HG03025 (cell line): ENCODE results near the gene NVL.
"Not testable (repeated sequence)": the region's sequence is repeated elsewhere in the genome, so short reads cannot be mapped to it uniquely, and the experiment has no call there.

ENCODE experiments used
- ATAC-seq: cut with Tn5 transposase; IDR thresholded peaks from one replicate; pipeline ENCODE4 v1.9.1; 2021; ENCODE audit warnings: mild to moderate bottlenecking, moderate library complexity; ENCODE audit not compliant: unreplicated experiment, low FRiP score

Gene NVL

GRCh38 chr1:224338150-224338838 lies 8.3 kb upstream of the NVL start:
- ATAC-seq, result no peak

- no peak for ATAC-seq
Measured at GRCh38 chr1:224333939-224334786, 4.2 kb upstream of the NVL start.

- ATAC-seq, result no peak
Measured at GRCh38 chr1:224333309-224333926, 3.4 kb upstream of the NVL start.

GRCh38 chr1:224331824-224332223 lies 1.9 kb upstream of the NVL start:
- ATAC-seq, result no peak

- ATAC-seq, result no peak
Measured at GRCh38 chr1:224331326-224331725, 1.4 kb upstream of the NVL start.

GRCh38 chr1:224329484-224329841 lies 509 bp downstream of the NVL start:
- ATAC-seq, result no peak

- ATAC-seq, result no peak
Measured at GRCh38 chr1:224328644-224329043, 1.3 kb downstream of the NVL start.

- no peak for ATAC-seq
Measured at GRCh38 chr1:224325959-224326358, 4.0 kb downstream of the NVL start.

- ATAC-seq, result no peak
Measured at GRCh38 chr1:224321706-224322105, 8.3 kb downstream of the NVL start.

GRCh38 chr1:224317383-224318045 lies 12.5 kb downstream of the NVL start:
- no peak for ATAC-seq

- ATAC-seq, result no peak
Measured at GRCh38 chr1:224312025-224312424, 17.9 kb downstream of the NVL start.

- not testable (repeated sequence) for ATAC-seq
Measured at GRCh38 chr1:224311503-224311902, 18.5 kb downstream of the NVL start.

- no peak for ATAC-seq
Measured at GRCh38 chr1:224308064-224308463, 21.9 kb downstream of the NVL start.

GRCh38 chr1:224304767-224305166 lies 25.2 kb downstream of the NVL start:
- ATAC-seq, result no peak

- ATAC-seq, result no peak
Measured at GRCh38 chr1:224302947-224303346, 27.0 kb downstream of the NVL start.

GRCh38 chr1:224301391-224301790 lies 28.6 kb downstream of the NVL start:
- ATAC-seq, result no peak

- no peak for ATAC-seq
Measured at GRCh38 chr1:224300346-224300745, 29.6 kb downstream of the NVL start.

GRCh38 chr1:224298346-224299330 lies 31.3 kb downstream of the NVL start:
- ATAC-seq, result no peak

GRCh38 chr1:224294775-224295174 lies 35.2 kb downstream of the NVL start:
- no peak for ATAC-seq

GRCh38 chr1:224292419-224292818 lies 37.6 kb downstream of the NVL start:
- ATAC-seq, result no peak
